Heart left ventricle (tissue), 13 donors: Measurements from ENCODE around the gene KIRREL1.

Source experiments
- CTCF ChIP-seq, 12 donors: fragments of 200-600 bp; sonication (generic) in 4 of 12; IDR thresholded peaks; one replicate each; pipeline versions ENCODE4 v1.5.0 to v1.8.0; 2018 to 2022; ENCODE audit warnings: antibody characterized with exemption in 12 of 12, mild to moderate bottlenecking in 5 of 12
- POLR2A ChIP-seq, 2 donors: fragments of 450-650 bp; IDR thresholded peaks; one replicate each; pipeline ENCODE4 v1.6.1; 2017; ENCODE audit warnings: antibody characterized with exemption in 2 of 2, mild to moderate bottlenecking in 2 of 2, moderate library complexity in 2 of 2
- donor health status: ischemic (EF 13 %, LVEDD 7.1; RV severe dilation, severe dysfunction).
- donor health status: DM: no; HTN: yes; CAD: no.
- donor health status: DM: no; HTN: no; CAD: no.
- donor health status: ischemic (EF 25% LVEDD 6.9; RV normal size, moderate dysfunction).
- donor health status: ischemic (EF 25% LVEDD 5.7; RV mildly dilated, moderate dysfunction).
- donor health status: ischemic (EF 35%, LVEDD 5.7; RV mildly dilated, moderate dysfunction).
- donor health status: nonischemic (EF 11% LVEDD 7.7; RV severe dilation, severe dysfunction).
- donor health status: DM: yes; HTN: yes; CAD: no.
- donor health status: PGD.
- donor health status: ischemic (EF 29% LVEDD 5.4; RV normal size, mild dysfunction).
- donor health status: nonischemic (EF 23%, LVEDD 6.1; RV moderate dilation, normal function).

- TF ChIP-seq POLR2A (IDR thresholded peaks at IDR 0.05) = no peak
- TF ChIP-seq CTCF (IDR thresholded peaks at IDR 0.05) = no peak
Observed at GRCh38 chr1:157961805-157962762, 31.4 kb upstream of the KIRREL1 start.
